HEK293T (cell line): ENCODE measurements around the gene KAZALD1.

ENCODE experiments used
- ARNT ChIP-seq: fragments of 450-650 bp; IDR thresholded peaks from 2 replicates; pipeline ENCODE4 v1.6.1; 2017; ENCODE audit warnings: mild to moderate bottlenecking
- FOXM1 ChIP-seq: fragments of 450-650 bp; IDR thresholded peaks from 2 replicates; pipeline ENCODE4 v1.6.1; 2017; ENCODE audit warnings: mild to moderate bottlenecking, borderline replicate concordance
- SUZ12 ChIP-seq: fragments of 450-650 bp; IDR thresholded peaks from 2 replicates; pipeline ENCODE4 v1.6.1; 2016; ENCODE audit warnings: mild to moderate bottlenecking
- TARDBP ChIP-seq: fragments of 450-650 bp; IDR thresholded peaks from 2 replicates; pipeline ENCODE4 v1.6.1; 2016
- ZNF384 ChIP-seq: fragments of 450-650 bp; IDR thresholded peaks from 2 replicates; pipeline ENCODE4 v1.6.1; 2016

DNA sequence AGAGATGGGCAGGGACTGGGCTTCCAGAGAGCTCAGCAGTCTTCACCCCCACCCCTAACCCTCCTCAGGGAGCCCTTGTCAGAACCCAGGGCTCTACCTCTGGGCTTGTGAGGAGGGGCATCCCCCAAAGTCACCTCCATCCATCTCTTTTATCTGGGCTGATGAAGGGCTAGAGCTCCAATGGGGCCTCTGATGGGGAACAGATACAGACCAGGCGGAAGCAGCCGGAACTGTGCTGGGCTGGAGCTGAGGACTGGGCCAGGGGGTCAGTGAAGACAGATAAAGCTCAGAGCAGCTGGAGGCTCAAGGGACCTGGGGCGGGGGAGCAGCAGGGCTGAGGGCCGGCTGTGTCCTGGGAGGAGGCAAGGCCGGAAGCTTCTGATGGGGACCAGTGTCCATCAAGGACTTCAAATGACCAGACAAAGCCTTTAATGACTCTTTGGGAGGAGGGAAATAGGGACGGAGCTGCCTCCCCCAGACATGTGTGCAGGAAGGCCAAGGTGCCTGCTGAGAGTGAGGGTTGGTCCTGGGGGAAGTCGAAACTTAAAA is 10.2 kb downstream of the KAZALD1 start:
- TF ChIP-seq ARNT, result no peak
- TF ChIP-seq FOXM1, result no peak
- no peak for TF ChIP-seq SUZ12
- TF ChIP-seq TARDBP, result no peak
- TF ChIP-seq ZNF384, result no peak
